Nephron progenitor cell (in vitro differentiated cells): Measurements from ENCODE around the gene OR52A5.
"Not testable (repeated sequence)": the region's sequence is repeated elsewhere in the genome, so short reads cannot be mapped to it uniquely, and the experiment has no call there.

Experiments
- DNase-seq: peaks from one replicate; pipeline ENCODE4 v3.0.0; 2021
- H3K27ac Mint-ChIP-seq: 2 replicates; pipeline ENCODE4 v1.8.0; 2021; ENCODE audit warnings: mild to moderate bottlenecking, moderate library complexity, mixed read lengths
- H3K27me3 Mint-ChIP-seq: 2 replicates; pipeline ENCODE4 v1.8.0; 2021; ENCODE audit warnings: mild to moderate bottlenecking, low read depth, mixed read lengths; ENCODE audit not compliant: poor library complexity
- H3K36me3 Mint-ChIP-seq: 2 replicates; pipeline ENCODE4 v1.8.0; 2021; ENCODE audit warnings: low read depth, mixed read lengths
- H3K4me1 Mint-ChIP-seq: 2 replicates; pipeline ENCODE4 v1.8.0; 2021; ENCODE audit warnings: mixed read lengths
- H3K4me3 Mint-ChIP-seq: 2 replicates; pipeline ENCODE4 v1.8.0; 2021; ENCODE audit warnings: mild to moderate bottlenecking, moderate library complexity, mixed read lengths
- H3K9me3 Mint-ChIP-seq: 2 replicates; pipeline ENCODE4 v1.8.0; 2021; ENCODE audit warnings: mild to moderate bottlenecking, moderate library complexity, mixed read lengths
- TF ChIP-seq, protein P1 (sequence below): fragments of 200-600 bp; sonication (generic); IDR thresholded peaks from 2 replicates; pipeline ENCODE4 v1.5.0; 2021; ENCODE audit warnings: antibody characterized with exemption

OR52A5 gene

GRCh38 chr11:5159806-5160205 is 21.6 kb upstream of the OR52A5 start:
- no peak overlapping the region for H3K27ac Mint-ChIP-seq
- H3K4me1 Mint-ChIP-seq: peaks cover 4% of the 10 kb centered on the region
- no peak overlapping the region for H3K4me3 Mint-ChIP-seq
- DNase-seq: no peak
- H3K27me3 Mint-ChIP-seq: peaks cover 2% of the 10 kb centered on the region
- no peaks in the 10 kb centered on the region for H3K36me3 Mint-ChIP-seq
- peaks cover 4% of the 10 kb centered on the region for H3K9me3 Mint-ChIP-seq
- TF ChIP-seq, protein P1, sequence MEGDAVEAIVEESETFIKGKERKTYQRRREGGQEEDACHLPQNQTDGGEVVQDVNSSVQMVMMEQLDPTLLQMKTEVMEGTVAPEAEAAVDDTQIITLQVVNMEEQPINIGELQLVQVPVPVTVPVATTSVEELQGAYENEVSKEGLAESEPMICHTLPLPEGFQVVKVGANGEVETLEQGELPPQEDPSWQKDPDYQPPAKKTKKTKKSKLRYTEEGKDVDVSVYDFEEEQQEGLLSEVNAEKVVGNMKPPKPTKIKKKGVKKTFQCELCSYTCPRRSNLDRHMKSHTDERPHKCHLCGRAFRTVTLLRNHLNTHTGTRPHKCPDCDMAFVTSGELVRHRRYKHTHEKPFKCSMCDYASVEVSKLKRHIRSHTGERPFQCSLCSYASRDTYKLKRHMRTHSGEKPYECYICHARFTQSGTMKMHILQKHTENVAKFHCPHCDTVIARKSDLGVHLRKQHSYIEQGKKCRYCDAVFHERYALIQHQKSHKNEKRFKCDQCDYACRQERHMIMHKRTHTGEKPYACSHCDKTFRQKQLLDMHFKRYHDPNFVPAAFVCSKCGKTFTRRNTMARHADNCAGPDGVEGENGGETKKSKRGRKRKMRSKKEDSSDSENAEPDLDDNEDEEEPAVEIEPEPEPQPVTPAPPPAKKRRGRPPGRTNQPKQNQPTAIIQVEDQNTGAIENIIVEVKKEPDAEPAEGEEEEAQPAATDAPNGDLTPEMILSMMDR: no peak

DNA sequence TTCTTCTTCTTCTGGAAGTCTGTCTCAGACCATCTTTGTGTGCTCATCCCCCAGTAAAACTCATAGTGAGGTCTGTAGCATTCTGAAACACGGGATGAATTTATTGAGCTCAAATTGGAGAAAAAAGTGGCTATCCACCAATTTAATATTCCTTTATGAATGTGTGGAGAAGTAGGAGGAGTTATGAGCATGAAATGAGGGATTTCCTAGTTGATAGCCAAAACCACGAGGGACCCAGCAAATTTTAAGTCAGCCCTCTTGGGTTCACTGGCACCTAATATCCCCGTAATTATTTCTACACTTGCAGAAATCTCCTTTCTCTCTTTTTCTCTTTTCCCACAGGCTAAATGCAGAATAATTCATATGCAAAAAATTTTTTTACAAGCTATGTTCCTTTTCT is 16.5 kb upstream of the OR52A5 start, which contains the start of gene OR52A1:
OR52A1 (minus strand) TSS at position 101 of the 400 bp plus-strand sequence. CDS start 2,388 bp downstream, outside the sequence.
- TF ChIP-seq, protein P1: no peak

DNA sequence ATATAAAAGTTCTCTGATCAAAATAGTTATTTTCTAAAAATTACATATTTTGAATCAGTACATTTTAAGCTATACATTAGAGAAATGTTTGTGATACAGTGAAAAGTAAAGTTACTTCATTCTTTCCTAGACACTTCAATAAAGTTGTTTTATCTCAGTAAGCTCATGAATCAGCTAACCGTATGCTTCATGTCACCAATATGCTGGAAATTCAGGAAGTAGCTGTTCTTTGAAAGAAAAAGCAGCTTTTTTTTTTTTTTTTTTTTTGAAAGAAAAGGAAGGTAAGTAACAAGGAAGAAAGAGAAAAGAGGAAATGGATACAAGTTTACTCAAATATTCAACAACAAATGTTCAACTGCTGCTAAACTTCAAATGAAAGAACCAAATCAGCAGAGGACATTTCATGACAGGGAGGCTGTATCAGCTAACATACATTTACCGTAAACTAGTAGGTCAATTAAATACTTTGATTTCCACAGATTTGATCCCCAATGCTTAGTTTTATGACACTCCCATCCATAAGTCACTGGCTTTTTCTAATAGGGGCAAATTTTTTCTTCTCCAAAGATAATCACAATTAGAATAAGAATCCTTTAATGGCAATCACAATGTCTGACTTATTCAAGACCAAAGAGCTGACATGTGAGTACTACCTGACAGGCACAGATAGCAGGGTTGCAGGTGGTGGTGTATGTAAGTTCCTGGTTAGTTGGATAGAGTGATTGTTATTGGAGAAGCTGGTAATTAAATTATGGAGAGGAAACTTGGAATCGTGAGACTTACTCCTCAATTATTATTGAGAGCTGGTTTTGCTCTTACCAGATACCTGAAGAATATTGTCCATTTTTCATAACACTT is 15.6 kb upstream of the OR52A5 start:
- Mint-ChIP-seq H3K4me3 (no peak overlapping the region), H3K9me3 (no peaks in the 10 kb centered on the region), H3K4me1 (no peaks in the 10 kb centered on the region), H3K27me3 (no peaks in the 10 kb centered on the region), H3K36me3 (no peaks in the 10 kb centered on the region), H3K27ac (no peak overlapping the region)
- TF ChIP-seq, protein P1: no peak
- no peak for DNase-seq

More for the DNA sequence above, 16.5 kb upstream of the OR52A5 start, which contains the start of gene OR52A1:
- Mint-ChIP-seq H3K4me3 (no peak within 1 kb of the TSS), H3K4me1 (no peaks in the 10 kb centered on the region), H3K27me3 (no peaks in the 10 kb centered on the region), H3K27ac (no peak within 1 kb of the TSS), H3K9me3 (no peaks in the 10 kb centered on the region), H3K36me3 (no peaks in the 10 kb centered on the region)
- DNase-seq: no peak

- DNase-seq: no peak
- Mint-ChIP-seq H3K27me3 (no peaks in the 10 kb centered on the region), H3K27ac (no peak overlapping the region), H3K4me3 (no peak overlapping the region), H3K9me3 (no peaks in the 10 kb centered on the region), H3K36me3 (no peaks in the 10 kb centered on the region), H3K4me1 (no peaks in the 10 kb centered on the region)
- TF ChIP-seq, protein P1: no peak
Observed at GRCh38 chr11:5151713-5152153, 13.6 kb upstream of the OR52A5 start.

DNA sequence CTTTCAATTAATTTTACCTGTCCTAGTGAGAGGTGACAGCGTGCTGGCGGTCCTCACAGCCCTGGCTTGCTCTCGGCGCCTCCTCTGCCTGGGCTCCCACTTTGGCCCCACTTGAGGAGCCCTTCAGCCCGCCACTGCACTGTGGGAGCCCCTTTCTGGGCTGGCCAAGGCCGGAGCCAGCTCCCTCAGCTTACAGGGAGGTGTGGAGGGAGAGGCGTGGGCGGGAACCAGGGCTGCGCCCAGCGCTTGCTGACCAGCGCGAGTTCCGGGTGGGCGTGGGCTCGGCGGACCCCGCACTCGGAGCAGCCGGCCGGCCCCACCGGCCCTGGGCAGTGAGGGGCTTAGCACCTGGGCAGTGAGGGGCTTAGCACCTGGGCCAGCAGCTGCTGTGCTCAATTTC is 6.0 kb upstream of the OR52A5 start:
- not testable (repeated sequence) for H3K4me1 Mint-ChIP-seq, H3K27ac Mint-ChIP-seq, H3K9me3 Mint-ChIP-seq, H3K4me3 Mint-ChIP-seq, DNase-seq, H3K27me3 Mint-ChIP-seq, H3K36me3 Mint-ChIP-seq

DNA sequence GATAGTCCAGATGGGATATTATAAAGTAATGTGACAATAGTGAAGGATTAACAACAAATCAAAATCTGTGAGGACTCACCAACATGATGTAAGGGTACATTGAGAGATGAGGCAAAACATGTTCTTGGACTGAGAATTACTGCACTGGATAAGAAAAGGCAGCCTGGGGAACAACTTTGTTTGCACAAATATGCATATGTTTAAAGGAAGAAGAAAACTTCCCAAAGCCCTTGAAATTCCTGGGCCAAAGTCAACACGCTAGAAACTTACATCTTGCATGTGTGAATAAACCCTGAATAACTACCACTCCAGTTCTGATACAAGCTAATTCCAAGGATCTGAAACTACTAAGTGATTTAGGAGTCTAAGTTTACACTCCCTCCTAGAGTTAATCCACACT is 1.1 kb downstream of the OR52A5 start:
- Mint-ChIP-seq H3K4me1 (no peaks in the 10 kb centered on the region), H3K27me3 (no peaks in the 10 kb centered on the region), H3K4me3 (no peak overlapping the region), H3K27ac (no peak overlapping the region), H3K9me3 (no peaks in the 10 kb centered on the region), H3K36me3 (no peaks in the 10 kb centered on the region)
- TF ChIP-seq, protein P1: no peak
- DNase-seq: no peak
